Brain pericyte (primary cell): ENCODE data around the gene TNPO1.
A peak's percentile ranks its signal among the peaks of the same experiment; 100 is the strongest.
"Not testable (repeated sequence)": the region's sequence is repeated elsewhere in the genome, so short reads cannot be mapped to it uniquely, and the experiment has no call there.

Experiments used
- DNase-seq: peaks from one replicate; pipeline ENCODE4 v3.0.0-alpha.2; 2012; ENCODE audit warnings: low read depth, low spot score

TNPO1 gene

DNA sequence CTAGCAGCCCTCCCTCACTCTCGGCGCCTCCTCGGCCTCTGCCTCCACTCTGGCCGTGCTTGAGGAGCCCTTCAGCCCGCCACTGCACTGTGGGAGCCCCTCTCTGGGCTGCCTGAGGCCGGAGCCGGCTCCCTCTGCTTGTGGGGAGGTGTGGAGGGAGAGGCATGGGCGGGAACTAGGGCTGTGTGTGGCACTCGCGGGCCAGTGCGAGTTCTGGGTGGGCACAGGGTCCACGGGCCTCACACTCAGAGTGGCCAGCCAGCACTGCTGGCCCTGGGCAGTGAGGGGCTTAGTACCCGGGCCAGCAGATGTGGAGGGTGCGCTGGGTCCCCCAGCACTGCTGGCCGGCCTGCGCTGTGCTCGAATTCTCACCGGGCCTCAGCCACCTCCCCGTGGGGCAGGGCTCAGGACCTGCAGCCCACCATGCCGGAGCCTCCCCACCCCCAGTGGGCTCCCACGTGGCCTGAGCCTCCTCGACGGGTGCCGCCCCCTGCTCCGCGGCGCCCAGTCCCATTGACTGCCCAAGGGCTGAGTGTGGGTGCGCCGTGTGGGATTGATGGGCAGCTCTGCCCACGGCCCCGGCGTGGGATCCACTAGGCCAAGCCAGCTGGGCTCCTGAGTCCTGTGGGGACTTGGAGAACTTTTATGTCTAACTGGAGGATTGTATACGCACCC is 109.0 kb downstream of the TNPO1 start:
- no peak for DNase-seq

DNA sequence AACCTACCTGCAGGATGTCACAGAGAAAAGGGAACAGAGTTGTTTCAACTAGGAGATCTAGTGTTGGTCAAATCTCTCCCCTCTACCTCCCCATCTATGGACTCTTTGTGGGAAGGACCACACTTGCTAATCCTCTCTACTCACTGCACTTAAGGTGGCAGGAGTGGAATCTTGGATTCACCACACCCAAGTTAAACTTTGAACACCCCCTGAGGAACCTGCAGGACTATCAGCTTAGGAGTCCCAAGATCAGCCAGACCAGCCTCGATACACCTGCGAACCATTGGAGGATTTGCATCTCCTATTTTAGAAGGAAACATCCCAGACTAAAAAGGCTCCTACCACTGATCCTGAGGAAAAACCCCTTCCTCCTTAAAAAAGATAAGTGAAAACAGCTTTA is 116.2 kb downstream of the TNPO1 start:
- not testable (repeated sequence) for DNase-seq

DNA sequence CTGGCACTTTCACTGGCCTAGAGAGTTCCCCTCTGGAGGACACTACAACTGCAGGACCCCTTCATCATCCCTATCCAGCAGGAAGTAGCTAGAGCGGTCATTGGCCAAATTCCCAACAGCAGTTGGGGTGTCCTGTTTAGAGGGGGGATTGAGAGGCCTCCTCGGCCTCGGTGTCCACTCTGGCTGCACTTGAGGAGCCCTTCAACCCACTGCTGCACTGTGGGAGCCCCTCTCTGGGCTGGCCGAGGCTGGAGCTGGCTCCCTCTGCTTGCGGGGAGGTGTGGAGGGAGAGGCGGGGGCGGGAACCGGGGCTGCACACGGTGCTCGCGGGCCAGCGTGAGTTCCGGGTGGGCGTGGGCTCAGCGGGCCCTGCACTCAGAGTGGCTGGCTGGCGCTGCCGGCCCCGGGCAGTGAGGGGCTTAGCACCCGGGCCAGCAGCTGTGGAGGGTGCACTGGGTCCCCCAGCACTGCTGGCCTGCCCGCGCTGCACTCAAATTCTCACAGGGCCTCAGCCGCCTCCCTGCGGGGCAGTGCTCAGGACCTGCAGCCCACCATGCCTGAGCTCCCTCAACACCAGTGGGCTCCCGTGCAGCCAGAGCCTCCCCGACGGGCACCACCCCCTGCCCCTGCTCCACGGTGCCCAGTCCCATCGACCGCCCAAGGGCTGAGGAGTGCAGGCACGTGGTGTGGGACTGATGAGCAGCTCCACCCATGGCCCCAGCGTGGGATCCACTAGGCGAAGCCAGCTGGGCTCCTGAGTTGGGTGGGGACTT is 118.7 kb downstream of the TNPO1 start:
- not testable (repeated sequence) for DNase-seq

DNA sequence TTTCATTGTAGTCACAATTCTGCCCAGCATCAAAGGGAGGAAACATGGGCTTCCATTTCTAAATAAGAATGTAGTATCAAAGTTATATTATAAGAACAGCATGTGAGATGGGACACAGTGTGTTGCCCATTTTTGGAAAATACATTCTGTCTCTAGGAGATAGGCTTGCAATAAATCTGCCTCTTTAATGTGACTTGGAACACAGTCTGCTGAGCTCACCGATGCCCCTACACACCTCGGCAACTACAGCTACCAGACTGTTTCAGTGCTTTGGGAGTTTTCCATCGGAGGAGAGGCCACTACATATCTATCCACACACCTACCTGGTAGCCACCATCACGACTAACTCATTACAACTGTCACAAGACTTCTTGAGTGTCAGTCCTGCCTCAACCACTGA is 120.4 kb downstream of the TNPO1 start:
- DNase-seq: no peak

DNA sequence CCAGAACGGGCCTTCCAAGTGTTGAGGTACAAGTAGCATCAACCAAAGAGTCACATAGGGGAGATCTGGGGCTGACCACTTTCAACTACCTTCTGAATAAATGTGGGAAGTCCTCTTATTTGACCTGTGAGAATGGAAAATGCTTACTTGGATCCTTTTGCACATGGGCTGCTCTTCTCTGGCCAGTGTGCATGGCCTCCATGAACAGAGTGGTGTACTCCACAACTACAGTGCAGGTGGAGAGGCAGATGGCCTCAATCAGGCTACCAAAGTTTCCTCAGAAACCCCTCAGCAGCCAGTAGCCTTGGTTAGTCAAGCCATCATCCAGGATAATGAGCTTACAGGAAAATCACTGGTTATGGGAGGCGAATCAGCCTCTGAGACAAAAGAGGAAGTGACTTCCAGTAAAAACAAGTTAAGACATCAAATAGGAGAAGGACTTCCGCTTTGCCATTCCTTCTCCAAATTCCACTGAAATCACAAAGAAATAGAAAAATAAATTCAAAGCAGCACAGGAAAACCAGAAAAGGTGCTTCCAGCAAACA is 121.1 kb downstream of the TNPO1 start:
- DNase-seq: no peak

DNA sequence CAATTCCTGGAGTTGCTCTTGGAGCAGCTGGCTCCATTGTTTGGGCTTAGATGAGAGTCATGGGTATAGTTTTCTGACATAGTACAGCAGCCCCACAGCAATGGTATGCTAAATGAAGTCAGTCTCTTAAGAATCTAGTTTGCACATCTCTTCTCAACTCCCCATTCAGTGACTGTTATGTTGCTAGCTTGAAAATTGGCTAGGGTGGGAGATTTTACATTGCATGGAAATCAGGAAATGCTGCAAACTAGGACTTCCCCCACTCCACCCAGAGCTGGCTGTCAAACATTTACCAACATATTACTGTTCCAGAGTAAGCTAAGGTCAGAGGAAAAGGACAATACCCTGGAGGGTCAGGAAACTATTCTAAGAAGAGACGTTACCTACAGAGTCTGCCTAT is 121.7 kb downstream of the TNPO1 start:
- no peak for DNase-seq

DNA sequence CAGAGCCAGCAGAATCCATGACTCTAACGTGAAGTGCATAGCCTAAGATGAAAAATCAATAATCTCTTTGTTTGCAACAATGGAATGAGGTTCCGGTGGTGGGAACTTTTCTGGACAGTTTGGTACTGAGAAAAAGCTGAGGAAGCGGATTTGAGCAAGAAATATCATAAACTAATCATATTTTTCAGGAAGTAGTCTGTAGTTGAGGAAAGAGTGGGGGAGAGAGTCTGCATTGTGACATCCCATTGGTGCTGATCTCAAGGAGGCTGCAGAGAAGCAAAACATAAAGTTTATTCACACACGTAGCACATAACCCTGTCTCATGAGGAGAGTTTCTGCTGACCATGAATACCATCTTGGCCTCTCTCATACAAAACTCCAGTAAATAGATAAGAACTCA is 123.6 kb downstream of the TNPO1 start:
- DNase-seq: no peak

DNA sequence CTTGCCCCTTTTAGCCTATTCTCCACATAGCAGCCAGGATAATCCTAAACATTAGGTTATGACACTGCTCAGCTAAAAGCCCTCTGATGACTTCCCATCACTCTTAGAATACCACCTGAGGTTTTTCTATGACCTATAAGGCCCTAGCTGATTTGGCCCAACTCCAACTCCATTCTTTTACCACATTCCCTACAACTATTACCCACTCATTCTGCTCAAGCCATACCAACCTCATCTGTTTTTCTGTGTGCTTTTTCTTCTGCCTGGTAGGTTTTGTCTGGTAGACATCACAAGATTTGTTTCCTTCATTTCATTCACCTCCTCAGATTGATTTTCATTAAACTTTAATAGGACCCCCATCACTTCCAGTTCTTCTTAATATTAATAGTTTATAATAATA is 126.8 kb downstream of the TNPO1 start:
- no peak for DNase-seq

DNA sequence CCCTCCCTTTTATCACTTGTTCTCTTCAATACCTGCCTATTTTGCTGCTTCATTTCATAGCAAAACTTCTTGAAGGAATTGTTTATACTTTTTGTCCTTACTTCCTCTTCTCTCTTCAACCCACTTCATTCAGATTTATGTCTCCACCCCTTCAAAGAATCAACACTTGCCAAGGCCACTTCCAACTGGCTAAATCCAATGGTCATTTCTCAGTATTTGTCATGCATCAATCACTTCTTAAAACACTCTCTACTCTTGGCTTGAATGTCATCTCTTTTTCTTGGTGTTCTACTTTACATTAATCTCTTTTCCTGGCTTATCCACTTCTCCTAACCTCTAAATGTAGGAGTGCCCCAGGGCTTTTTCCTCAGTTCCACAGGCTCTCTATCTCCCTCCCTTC is 131.0 kb downstream of the TNPO1 start:
- no peak for DNase-seq

DNA sequence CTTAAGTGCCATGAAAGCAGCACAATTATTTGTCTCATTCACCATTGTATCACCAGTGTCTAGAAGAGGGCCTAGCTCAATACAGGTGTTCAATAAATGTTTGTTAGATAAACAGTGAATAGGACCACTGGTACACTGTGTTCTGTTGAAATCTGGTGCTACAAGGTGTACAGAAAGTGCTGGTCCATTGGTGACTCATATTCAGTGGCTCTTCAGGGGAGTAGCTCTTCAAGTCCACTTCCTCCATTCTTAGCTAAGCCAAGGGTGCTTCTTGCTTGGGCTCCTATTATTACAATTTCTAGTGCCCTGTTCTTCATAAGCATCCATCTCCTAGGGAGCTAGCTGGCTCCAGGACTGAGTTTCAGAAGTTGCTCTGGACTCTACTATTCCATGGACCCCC is 133.0 kb downstream of the TNPO1 start:
- no peak for DNase-seq

DNA sequence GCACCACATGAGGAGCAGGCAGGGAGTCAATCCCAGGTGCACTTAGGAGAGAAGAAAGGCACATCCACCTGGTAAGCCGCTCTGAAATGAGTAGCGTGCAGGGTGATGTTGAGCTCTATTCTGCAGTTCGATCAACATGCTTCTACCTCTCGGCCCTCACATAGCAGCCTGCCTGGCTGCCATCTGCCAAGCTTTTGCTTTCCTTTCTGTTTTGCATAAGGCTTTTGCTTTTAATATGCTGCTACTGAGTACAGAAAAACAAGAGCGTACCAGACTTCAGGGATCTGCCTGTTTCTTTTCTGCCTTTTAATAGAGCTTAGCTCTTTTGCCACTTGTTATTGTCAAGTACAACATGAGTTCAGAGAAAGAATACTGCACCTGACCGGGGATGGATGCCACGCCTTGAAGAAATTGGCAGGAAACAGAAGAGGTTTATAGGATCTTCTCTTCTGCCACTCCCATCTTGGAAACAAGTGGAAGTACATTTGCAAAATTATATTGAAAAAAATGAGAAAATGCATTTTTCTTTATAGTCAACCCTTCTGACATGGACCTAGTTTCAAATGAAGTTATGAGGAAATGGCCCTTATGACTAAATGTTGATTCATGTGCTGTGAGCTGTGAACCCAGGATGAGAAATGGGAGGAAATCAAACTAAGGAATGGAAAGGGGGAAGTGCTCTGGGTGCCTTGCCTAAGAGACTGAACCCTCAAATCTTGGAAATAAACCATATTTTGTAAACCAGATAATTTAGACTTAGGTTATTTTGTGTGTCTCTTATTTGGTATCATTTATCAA is 135.4 kb downstream of the TNPO1 start:
- no peak for DNase-seq

DNA sequence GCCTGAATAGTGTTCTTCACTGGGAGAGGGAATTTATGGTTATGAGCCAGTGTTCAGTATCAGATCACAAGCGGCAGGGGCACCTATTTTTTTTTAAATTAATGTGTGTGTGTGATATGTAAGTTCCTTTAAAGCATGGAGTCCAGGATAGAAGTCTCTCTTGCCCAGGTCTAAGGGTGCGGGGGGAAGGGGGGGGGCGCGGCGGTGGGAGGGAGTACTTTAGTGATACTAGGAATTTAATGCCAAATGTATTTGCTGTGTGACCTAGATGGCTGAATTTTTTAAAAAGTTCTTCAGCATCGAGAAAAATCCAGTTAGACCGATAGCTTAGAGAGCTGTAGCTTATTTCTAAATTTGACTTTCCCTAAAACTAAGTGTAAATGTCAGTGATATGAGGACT is 137.9 kb downstream of the TNPO1 start:
- no peak for DNase-seq

DNA sequence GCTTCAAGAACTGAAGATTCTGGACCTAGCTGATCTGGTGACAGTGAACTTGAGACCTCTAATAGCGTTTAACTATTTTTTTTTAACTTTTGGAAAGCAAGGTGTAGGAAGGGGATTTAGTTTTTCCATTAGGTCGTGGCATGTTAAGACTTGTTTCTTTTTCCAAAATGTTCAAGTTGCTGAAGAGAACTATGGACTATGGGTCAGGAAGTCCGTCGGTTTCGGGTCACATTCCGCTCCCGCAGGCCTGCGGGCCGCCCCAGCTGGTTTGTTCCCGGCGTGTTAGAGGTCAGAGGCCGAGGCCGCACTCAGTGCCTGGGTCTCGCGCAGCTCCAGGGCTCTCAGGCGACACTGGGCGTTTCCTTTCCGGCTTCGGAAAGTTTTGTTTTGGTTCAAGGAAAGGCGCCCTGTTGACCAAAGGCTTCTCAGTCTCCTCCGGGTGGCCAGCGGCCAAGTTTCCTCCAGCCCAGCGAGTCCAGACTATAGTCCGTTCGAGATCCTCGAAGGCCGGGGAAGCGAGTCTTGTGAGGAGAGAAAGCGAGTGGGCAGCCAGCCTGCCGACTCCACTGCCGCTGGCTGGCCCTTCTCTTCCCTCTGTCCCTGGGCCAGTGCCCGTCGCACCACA is 138.8 kb downstream of the TNPO1 start:
- no peak for DNase-seq

DNA sequence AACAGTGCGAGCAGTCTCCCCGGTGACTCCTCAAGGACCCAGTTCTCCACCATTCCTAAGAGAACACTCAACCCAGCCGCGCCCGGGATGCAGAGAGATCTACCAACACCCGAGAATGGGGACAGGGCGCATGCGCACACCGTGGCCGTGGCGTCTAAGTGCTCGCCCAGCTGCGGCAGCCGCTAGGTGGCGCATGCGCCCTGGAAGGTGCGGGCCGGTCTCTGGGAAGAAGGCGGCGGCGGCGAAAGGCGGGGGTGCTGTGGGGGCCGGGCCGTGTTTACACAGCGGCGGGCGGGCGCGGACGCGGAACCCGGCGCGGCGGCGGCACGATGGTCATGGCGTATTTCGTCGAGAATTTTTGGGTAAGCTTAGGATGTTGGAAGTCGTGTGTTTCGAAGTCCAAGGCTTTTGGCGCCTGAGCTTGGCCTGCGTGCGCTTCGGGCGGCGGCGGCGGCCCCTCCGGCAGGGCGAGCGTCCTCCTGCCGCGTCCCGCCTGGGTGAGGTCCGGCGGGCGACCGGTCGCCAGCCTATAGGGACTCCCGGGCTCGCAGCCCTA is 139.4 kb downstream of the TNPO1 start, which contains the start of gene FCHO2:
Gene FCHO2 (plus strand): TSS at position 274 of the 556 bp plus-strand sequence. CDS start 56 bp downstream, at position 330.
- peak; percentile 89 for DNase-seq

DNA sequence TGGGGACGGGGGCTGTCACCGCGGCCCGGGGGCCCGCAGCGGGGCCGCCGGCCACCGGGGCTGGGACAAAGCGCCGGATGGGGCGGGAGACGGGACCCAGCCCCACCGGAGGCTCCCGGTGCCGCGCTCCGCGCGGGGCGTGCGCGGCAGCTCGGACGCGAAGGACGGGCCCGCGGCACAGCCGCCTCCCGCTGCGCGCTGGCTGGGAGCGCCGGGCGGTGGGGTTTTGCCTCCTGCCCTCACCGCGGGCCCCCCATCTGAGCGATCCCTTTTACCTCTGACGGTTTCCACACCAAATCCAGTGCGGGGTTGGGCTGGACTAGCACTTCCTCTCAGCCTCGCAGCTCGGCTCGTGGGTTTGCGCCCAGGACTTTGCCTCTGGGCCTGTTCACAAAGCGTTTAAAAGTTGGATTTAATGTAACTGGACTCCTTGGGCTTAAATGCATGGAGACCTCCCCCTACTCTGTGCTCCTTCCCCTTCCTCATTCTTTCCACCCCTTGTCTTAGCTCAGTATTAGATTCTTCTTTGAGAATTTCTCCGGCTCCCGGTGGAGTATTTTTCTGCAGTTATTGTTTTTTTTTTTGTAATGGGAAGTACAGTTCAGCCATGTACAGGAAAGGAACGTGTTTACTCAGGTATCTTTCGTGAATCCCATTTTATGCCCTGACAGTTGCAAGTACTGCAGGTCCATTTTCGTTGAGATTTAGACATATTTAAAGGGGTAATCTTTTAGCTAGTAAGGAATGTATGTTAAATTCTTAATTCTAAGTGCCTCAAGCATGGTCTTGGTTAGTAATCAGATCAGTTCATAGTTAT is 140.1 kb downstream of the TNPO1 start:
- DNase-seq: peak; percentile 26

DNA sequence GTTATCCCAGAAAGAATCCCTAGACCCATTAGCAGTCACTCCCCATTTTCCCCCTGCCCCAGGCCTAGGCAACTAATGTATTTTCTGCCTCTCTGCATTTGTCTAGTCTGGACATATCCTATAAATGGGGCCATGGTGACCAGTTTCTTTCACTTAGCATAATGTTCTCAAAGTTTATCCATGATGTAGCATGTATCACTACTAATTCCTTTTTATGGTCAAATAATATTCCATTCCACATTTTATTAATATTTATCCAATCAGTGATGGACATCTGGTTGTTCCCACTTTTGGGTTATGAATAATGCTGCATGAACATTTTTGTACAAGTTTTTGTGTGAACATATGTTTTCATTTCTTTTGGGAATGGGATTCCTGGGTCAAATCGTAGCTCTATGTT is 140.9 kb downstream of the TNPO1 start:
- no peak for DNase-seq

DNA sequence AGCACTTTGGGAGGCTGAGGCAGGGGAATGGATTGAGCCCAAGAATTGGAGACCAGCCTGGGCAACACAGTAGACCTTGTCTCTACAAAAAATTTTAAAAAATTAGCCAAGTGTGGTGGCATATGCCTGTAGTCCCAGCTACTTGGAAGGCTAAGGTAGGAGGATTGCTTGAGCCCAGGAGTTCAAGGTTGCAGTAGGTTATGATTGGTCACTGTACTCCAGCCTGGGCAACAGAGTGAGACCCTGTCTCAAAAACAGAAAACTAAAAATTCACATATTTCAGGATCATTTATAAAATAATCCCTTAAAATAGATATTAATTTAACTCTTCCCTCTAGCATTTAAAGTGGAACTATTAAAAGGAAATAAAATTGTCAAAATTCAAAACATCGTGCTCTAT is 142.8 kb downstream of the TNPO1 start:
- no peak for DNase-seq
